Pulmonary artery endothelial cell (primary cell): ENCODE data around the gene RUFY1. TPM values are rescaled to one million over a fixed set of nuclear protein-coding genes. Genes with fewer than 3 reads are reported as not detected.
"Not testable (repeated sequence)": the region's sequence is repeated elsewhere in the genome, so short reads cannot be mapped to it uniquely, and the experiment has no call there.

Experiments
- DNase-seq: peaks from one replicate; pipeline ENCODE4 v3.0.0-alpha.2; 2011; ENCODE audit warnings: low read depth, low spot score
- total RNA-seq: library from RNA; depleted of rRNA; stranded (reverse); fragments of >200 nt; gene quantifications from 2 replicates; pipeline ENCODE4 v1.2.3, GENCODE V29; 2014

Gene RUFY1
- total RNA-seq, 1 donor from 2014 or later = 46.6 TPM

DNA sequence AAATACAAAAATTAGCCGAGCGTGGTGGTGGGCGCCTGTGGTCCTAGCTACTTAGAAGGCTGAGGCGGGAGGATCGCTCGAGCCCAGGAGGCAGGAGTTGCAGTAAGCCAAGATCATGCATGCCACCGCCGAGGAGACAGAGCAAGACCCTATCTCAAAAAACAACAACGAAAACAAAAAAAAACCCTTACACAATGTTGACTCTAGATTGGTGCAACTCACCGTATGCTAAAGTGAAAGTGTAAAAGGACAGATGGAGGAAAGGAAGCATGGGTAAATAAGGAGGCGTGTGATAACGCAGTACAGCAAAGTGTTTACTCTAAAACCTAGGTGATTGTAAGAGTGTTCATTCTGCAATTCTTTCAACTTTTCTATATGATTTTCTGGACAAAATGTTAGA lies 15.9 kb upstream of the RUFY1 start:
- no peak for DNase-seq

- no peak for DNase-seq
These were observed 13.7 kb upstream of the RUFY1 start for GRCh38 chr5:179536676-179537075.

GRCh38 chr5:179542170-179542569 lies 8.2 kb upstream of the RUFY1 start:
- DNase-seq = no peak

DNA sequence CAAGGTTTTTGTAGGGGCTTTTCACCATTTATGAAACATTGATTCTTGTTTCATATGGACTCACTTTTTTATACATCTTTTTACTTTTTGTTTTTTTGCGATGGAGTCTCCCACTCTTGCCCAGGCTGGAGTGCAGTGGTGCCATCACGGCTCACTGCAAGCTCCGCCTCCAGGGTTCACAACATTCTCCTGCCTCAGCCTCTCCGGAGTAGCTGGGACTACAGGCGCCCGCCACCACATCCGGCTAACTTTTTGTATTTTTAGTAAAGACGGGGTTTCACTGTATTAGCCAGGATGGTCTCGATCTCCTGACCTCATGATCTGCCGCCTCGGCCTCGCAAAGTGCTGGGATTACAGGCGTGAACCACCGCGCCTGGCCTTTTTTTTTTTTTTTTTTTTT lies 7.1 kb upstream of the RUFY1 start:
- not testable (repeated sequence) for DNase-seq

GRCh38 chr5:179553006-179553405 lies 2.7 kb downstream of the RUFY1 start:
- no peak for DNase-seq

- no peak for DNase-seq
These were observed 3.5 kb downstream of the RUFY1 start for GRCh38 chr5:179553875-179554274.

- DNase-seq = no peak
These were observed 4.6 kb downstream of the RUFY1 start for GRCh38 chr5:179554981-179555380.

- DNase-seq = not testable (repeated sequence)
These were observed 8.0 kb downstream of the RUFY1 start for GRCh38 chr5:179558261-179558799.

- no peak for DNase-seq
These were observed 8.6 kb downstream of the RUFY1 start for GRCh38 chr5:179558932-179559283.

DNA sequence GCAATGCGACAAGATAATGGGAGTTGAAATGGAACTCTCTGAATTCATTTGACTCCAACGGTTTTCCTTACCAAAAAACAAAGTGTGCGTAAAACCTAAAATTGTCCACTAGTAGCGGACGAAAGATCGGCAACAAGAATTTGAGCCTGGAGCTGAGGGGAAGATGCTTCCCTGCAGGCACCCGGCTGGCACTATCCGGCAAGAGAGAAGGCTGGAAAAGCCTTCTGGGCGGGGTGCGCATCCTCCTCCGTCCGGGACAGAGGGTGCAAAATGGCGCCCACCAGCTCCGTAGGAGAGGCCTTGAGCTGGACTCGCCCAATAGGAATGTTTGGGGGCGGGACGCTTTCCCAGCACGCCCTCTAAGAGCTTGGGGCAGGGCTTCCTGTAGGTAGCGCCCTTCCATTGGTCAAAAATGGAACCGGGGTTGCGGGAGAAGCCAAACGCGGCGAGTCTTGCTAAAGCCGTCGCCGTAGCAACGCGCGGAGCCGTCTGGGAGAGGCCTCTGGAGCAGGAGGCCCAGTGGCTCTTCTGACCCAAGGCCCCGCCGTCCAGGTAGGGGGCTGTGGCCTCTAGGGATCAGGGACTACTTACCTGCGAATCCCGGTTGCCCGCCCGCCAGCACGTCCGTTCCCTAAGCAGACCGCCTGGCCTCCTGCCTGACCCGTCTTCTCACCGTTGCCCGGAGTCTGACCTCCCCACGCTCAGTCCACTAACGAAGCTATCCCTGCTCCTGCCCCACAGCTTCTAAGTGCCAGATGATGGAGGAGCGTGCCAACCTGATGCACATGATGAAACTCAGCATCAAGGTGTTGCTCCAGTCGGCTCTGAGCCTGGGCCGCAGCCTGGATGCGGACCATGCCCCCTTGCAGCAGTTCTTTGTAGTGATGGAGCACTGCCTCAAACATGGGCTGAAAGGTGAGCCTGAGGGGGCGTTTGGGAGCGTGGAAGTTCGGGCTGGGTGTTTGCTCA lies 9.2 kb downstream of the RUFY1 start:
- DNase-seq = peak; percentile 97

DNA sequence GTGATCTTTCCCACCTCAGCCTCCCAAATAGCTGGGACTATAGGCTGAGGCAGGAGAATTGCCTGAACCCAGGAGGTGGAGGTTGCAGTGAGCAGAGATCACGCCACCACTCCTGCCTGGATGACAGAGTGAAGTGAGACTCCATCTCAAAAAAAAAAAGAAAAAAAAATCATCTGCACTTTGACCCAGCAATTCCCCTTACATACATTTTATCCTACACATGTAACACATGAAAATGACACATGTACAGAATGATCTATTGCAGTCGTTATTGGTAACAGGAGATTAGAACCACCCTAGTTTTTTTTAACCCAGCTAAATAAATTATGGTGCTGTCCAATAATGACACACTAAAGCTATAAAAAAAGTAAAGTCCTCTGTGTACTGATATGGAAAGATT lies 14.2 kb downstream of the RUFY1 start:
- DNase-seq = no peak

DNA sequence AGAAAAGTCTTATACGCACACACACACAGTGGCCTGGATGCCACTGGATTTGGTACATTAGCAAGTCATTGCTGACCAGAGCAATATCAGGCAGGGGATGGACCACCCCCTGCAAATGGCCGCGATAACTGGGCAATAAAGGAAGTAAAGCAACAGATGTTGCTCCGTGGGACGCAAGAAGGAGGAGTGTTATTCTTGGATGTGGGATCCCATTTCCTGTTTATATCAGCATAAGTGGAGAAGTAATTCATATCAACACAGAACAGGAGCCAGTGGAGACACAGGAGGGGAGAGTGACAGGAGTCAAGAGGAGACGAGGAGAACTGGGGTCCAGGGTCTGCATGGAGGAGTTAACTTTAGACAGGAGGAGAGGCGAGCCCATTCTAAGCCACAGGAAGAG lies 18.4 kb downstream of the RUFY1 start:
- peak; percentile 73 for DNase-seq

DNA sequence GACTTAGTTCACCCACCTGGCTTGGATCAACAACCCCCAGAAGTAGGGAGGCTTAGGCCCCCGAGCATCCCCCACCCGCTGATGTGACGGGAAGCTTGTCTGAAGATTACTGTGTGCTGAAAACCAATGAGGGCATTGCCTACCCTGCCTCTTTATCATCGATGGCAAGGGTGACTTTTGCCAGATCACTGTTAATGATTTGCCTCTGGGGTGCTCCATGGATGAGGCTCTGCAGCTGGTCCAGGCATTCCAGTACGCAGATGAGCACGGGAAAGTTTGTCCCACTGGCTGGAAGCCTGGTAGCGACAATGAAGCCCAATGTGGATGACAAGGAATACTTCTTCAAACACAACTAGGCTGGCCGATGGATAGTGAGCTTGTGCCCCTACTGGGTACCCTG lies 22.0 kb downstream of the RUFY1 start:
- DNase-seq = no peak

- no peak for DNase-seq
These were observed 27.1 kb downstream of the RUFY1 start for GRCh38 chr5:179577286-179577960.

- no peak for DNase-seq
These were observed 35.6 kb downstream of the RUFY1 start for GRCh38 chr5:179585941-179586401.

DNA sequence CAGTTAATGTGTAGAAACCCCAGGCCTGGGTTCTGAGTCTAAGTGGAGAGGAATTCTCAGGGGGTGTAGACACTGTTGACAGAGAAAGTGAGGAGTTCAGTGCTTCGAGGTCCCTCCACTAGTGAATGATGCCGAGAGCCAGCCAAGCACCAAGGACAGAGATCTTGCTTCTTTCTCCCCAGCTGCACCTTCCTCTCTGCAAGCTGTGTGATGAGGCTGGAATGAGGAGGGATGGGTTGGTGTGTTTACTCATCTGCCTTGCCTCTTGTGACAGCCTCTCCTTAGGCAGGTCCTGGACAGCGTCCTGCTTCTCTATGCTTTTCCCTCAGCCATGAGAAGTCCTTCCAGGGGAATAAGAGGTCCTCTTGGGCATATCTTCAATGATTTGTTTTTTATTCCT lies 37.8 kb downstream of the RUFY1 start:
- no peak for DNase-seq

DNA sequence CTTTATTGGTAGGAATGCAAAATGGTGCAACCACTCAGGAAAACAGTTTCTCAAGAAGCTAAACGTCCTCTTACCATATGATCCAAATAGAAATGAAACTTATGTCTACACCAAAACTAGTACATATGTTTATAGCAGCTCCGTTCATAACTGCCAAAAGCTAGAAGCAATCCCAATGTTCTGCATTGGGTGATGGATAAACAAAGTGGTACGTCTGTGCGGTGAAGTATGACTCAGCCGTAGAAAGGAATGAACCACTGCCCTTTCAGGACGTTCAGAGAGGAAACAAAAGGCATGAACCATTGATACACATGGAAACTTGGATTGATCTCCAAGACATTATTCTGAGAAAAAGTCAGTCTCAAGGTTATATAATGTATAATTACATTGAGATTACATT lies 45.6 kb downstream of the RUFY1 start:
- no peak for DNase-seq

DNA sequence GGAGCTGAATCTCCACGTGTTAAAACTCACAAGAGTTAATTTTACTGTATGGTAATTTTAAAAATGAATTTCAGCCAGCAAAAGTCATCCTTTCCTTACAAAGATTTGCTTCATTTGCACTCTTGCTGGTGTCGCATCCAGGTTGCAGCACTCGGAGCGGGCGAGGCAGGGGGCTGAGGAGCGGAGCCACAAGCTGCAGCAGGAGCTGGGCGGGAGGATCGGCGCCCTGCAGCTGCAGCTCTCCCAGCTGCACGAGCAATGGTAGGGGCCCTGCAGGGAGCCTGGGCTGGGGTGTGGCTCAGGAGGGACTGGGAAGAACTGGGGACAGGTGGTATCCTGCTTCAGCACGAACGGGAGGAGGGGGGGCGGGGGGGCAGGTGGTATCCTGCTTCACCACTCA lies 46.1 kb downstream of the RUFY1 start:
- DNase-seq = no peak

GRCh38 chr5:179599100-179599499 lies 48.7 kb downstream of the RUFY1 start:
- DNase-seq = no peak

DNA sequence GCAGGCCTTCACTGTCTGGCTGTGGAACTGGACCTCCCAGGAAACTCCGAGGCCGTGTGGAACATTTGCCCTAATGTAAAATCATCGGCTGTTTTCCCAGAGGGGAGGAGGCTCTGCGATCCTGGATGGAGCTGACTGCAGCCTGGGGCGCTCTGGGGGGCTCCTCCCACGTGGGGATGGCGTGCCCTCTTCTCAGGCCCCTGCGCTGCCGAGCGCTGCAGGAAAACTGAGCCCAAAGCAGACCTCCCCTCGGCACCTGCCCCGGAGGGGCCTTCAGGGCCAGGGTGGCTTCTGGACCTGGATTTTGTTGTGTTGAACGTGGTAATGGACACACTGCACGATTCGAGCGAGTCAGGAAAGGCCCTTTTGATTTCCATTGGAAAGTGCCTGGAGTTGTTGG lies 49.2 kb downstream of the RUFY1 start:
- DNase-seq = no peak

- no peak for DNase-seq
These were observed 49.6 kb downstream of the RUFY1 start for GRCh38 chr5:179599973-179600372.

DNA sequence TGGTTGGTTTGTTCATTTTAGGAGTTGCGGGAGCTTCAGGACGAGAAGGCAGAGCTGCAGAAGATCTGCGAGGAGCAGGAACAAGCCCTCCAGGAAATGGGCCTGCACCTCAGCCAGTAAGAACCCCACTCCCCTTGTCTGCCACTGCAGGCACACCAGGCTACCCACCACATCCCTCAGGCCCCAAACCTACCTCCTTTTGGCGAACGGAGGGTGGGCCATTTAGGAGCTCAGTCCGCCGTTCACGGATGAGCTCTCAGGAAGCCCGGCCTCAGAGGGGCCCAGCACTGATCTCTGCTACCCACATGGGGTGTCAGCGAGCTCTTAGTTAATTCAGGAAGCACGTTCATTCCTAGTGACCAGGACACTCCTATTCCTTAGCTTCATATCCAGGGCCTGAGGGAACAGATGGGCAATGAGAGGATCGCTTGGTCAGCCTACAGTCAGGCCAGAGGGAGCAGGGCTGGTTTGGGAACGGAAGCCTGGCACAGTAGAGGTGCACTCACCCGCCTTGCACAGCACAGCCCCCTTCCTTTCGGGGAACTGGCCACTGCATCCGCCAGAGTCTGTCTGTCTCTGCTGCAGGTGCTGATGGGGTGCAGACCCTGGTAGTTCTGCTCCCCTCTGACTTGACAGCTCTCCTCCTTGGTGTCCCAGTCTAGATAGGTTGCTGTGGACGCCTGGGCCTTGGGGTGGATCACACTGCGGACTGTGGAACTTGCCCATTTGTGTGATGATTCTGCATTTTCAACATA lies 51.7 kb downstream of the RUFY1 start:
- no peak for DNase-seq
